SK-N-SH (cell line): ENCODE data around the gene FADS1. TPM values are rescaled to one million over a fixed set of nuclear protein-coding genes. Genes with fewer than 3 reads are reported as not detected.

Source experiments
- CTCF ChIA-PET: fragments of 300-600, 350-600 bp; formaldehyde crosslinking; extraction: SDS; loops from one replicate; lab custom pipeline; 2021; lab: Yijun Ruan, JAX
- POLR2A ChIA-PET: fragments of 350-600 bp; sonication (Branson Sonifier 250); formaldehyde crosslinking; extraction: SDS; loops from one replicate; lab custom pipeline; 2020; ENCODE audit warnings: antibody characterized with exemption, inconsistent platforms; lab: Yijun Ruan, JAX
- DNase-seq: peaks from one replicate; pipeline ENCODE4 v3.0.0; 2012
- H2AFZ ChIP-seq: fragments of 200-600 bp; sonication (generic); 2 replicates; pipeline ENCODE4 v1.8.1; 2016; ENCODE audit warnings: antibody characterized with exemption, mild to moderate bottlenecking, low read depth
- H3F3A ChIP-seq: fragments of 200-600 bp; sonication (generic); replicated peaks from 2 replicates; pipeline ENCODE3; 2016; ENCODE audit warnings: antibody characterized with exemption, mild to moderate bottlenecking; ENCODE audit not compliant: insufficient read depth
- H3K27ac ChIP-seq, 2 experiments: fragments of 200-500 bp in 1 of 2; fragments of 200-600 bp in 1 of 2; sonication (Bioruptor generic) in 1 of 2; sonication (generic), shearing (Covaris generic) in 1 of 2; 2 replicates each; pipeline versions ENCODE4 v1.5.1 to v1.6.1; 2014 to 2016; ENCODE audit warnings: low read depth in 2 of 2, inconsistent platforms in 1 of 2, low read length in 1 of 2, mild to moderate bottlenecking in 1 of 2, mixed read lengths in 1 of 2
- H3K27me3 ChIP-seq: fragments of 200-600 bp; sonication (generic), shearing (Covaris generic); 2 replicates; pipeline ENCODE4 v1.6.1; 2016; ENCODE audit warnings: mixed run types; ENCODE audit not compliant: insufficient read depth
- H3K36me3 ChIP-seq, 2 experiments: fragments of 200-500 bp in 1 of 2; fragments of 200-600 bp in 1 of 2; sonication (Bioruptor generic) in 1 of 2; sonication (generic) in 1 of 2; replicated peaks in 1 of 2; 2 replicates each; pipeline versions ENCODE3 to v1.5.1; 2014 to 2016; ENCODE audit warnings: low read length in 1 of 2, mild to moderate bottlenecking in 1 of 2; ENCODE audit not compliant: insufficient read depth in 2 of 2, control insufficient read depth in 1 of 2
- H3K4me1 ChIP-seq, 2 experiments: fragments of 200-500 bp in 1 of 2; fragments of 200-600 bp in 1 of 2; sonication (Bioruptor generic) in 1 of 2; sonication (generic), shearing (Covaris generic) in 1 of 2; 2 replicates each; pipeline versions ENCODE4 v1.5.1 to v1.6.1; 2014 to 2016; ENCODE audit warnings: low read depth in 1 of 2, low read length in 1 of 2, mixed run types in 1 of 2; ENCODE audit not compliant: insufficient read depth in 2 of 2, control insufficient read depth in 1 of 2
- H3K4me2 ChIP-seq: fragments of 200-600 bp; sonication (generic), shearing (Covaris generic); 2 replicates; pipeline ENCODE4 v1.6.1; 2017; ENCODE audit warnings: mixed run types
- H3K4me3 ChIP-seq, 2 experiments: fragments of 200-500 bp in 1 of 2; fragments of 200-600 bp in 1 of 2; sonication (Bioruptor generic) in 1 of 2; sonication (generic), shearing (Covaris generic) in 1 of 2; 2 replicates each; pipeline versions ENCODE4 v1.5.1 to v1.8.1; 2014 to 2016; ENCODE audit warnings: low read depth in 2 of 2, inconsistent platforms in 1 of 2, low read length in 1 of 2, mild to moderate bottlenecking in 1 of 2, mixed read lengths in 1 of 2, moderate library complexity in 1 of 2
- H3K79me2 ChIP-seq: fragments of 200-600 bp; sonication (generic); 2 replicates; pipeline ENCODE4 v1.8.1; 2017; ENCODE audit warnings: mild to moderate bottlenecking; ENCODE audit not compliant: insufficient read depth
- H3K9ac ChIP-seq: fragments of 200-600 bp; sonication (generic); 2 replicates; pipeline ENCODE4 v1.6.1; 2017; ENCODE audit warnings: mixed run types
- H3K9me2 ChIP-seq: fragments of 200-600 bp; sonication (generic); 2 replicates; pipeline ENCODE4 v1.6.1; 2017; ENCODE audit warnings: mixed run types
- H3K9me3 ChIP-seq: fragments of 200-600 bp; sonication (generic); 2 replicates; pipeline ENCODE4 v1.6.1; 2017; ENCODE audit warnings: mixed run types, mild to moderate bottlenecking, moderate library complexity
- H4K20me1 ChIP-seq: fragments of 200-600 bp; sonication (generic); 2 replicates; pipeline ENCODE4 v1.6.1; 2017; ENCODE audit warnings: mild to moderate bottlenecking, mixed run types; ENCODE audit not compliant: insufficient read depth
- EP300 ChIP-seq, 2 experiments: IDR thresholded peaks; 2 replicates each; pipeline versions ENCODE4 v1.4.0 to v1.6.1; 2012; ENCODE audit warnings: borderline replicate concordance in 1 of 2, low read depth in 1 of 2, low read length in 1 of 2
- FOSL2 ChIP-seq: IDR thresholded peaks from 2 replicates; pipeline ENCODE4 v1.4.0; 2012; ENCODE audit warnings: low read depth, mild to moderate bottlenecking, moderate library complexity, borderline replicate concordance
- MEF2A ChIP-seq: IDR thresholded peaks from 2 replicates; pipeline ENCODE4 v1.4.0; 2012; ENCODE audit warnings: low read depth, borderline replicate concordance
- TAF1 ChIP-seq: IDR thresholded peaks from 2 replicates; pipeline ENCODE4 v1.6.1; 2012; ENCODE audit warnings: low read depth, mild to moderate bottlenecking, low read length, moderate library complexity, borderline replicate concordance
- TCF12 ChIP-seq: IDR thresholded peaks from 2 replicates; pipeline ENCODE4 v1.4.0; 2012
- WGBS: methylation state at CpG from one replicate; pipeline ENCODE4 v1.1.6; 2017; ENCODE audit warnings: low lambda C conversion rate; 5-methylcytosine and 5-hydroxymethylcytosine counted together
- polyA plus RNA-seq, 3 experiments: library from polyadenylated mRNA; depleted of rRNA; stranded (reverse); fragments of >200 nt; gene quantifications; 2 replicates each; pipeline ENCODE4 v1.2.3, GENCODE V29; 2012
- TF ChIP-seq, protein P1 (sequence below): IDR thresholded peaks from 2 replicates; pipeline ENCODE4 v1.4.0; 2012; ENCODE audit warnings: low read depth, borderline replicate concordance
- TF ChIP-seq, protein P2 (sequence below): IDR thresholded peaks from 2 replicates; pipeline ENCODE4 v1.4.0; 2012; ENCODE audit warnings: low read depth, borderline replicate concordance
- TF ChIP-seq, protein P3 (sequence below): IDR thresholded peaks from 2 replicates; pipeline ENCODE4 v1.6.1; 2012; ENCODE audit warnings: mild to moderate bottlenecking, low read depth, low read length, moderate library complexity

FADS1 gene
- polyA plus RNA-seq, 1 of the 3 experiments (the other 2 are of a cell fraction) = 20.6 TPM

DNA sequence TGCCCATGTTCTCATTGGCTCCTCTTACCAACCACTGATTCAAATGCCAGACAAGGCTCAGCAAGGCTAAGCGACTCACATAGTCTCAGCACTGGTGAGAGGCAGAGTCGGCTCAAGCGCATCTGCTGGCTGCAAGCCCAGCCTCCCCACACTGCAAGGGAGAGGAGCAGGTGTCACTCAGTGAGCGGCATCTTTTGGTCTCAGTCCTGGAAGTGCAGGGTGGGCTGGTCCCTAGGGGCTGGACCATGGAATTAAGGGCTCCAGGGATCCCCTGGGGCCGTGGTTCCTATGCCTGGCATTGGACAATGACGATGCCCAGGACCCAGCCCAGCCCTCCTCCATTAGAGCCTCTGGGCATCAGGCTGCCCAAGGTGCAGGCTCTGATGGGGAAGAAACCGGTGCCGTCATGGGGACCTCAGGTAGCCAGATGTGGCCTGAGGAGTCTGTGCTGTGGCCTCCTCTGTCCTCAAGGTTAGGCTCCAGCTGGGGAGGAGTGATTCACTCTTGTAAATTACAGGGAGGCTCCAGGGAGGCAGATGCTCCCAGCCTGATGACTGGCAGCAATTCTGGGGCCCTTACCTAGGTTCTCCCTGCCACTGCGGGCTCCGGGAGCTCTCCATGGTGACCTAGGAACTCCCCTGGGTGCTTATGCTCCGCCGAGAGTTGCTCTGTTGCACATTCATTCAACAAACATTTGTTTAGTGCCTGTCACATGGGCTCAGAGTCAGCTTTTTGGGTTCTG lies 39.3 kb upstream of the FADS1 start:
- no peak for DNase-seq
- no peak overlapping the region for H2AFZ ChIP-seq
- no peaks in the 10 kb centered on the region for H4K20me1 ChIP-seq
- WGBS = 88% methylated on average over 8 of the region's 12 CpGs
- no peaks in the 10 kb centered on the region for H3K27me3 ChIP-seq
- ChIA-PET POLR2A (no interaction called here), CTCF (interaction anchor here (1.8 to 2.4 kb wide), 2 partner anchors 14 to 43 kb away, joined by 5 to 10 read pairs; no protein-coding TSS in a partner anchor)
- no peak overlapping the region for H3K9ac ChIP-seq
- no peak for TF ChIP-seq FOSL2
- TF ChIP-seq, protein P1, sequence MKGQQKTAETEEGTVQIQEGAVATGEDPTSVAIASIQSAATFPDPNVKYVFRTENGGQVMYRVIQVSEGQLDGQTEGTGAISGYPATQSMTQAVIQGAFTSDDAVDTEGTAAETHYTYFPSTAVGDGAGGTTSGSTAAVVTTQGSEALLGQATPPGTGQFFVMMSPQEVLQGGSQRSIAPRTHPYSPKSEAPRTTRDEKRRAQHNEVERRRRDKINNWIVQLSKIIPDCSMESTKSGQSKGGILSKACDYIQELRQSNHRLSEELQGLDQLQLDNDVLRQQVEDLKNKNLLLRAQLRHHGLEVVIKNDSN = no peak
- no peak for TF ChIP-seq EP300 (IDR thresholded peaks at IDR 0.05; ENCODE audit: borderline replicate concordance in 1 of 2, low read depth in 1 of 2, low read length in 1 of 2)
- TF ChIP-seq TAF1 = no peak
- TF ChIP-seq, protein P2, sequence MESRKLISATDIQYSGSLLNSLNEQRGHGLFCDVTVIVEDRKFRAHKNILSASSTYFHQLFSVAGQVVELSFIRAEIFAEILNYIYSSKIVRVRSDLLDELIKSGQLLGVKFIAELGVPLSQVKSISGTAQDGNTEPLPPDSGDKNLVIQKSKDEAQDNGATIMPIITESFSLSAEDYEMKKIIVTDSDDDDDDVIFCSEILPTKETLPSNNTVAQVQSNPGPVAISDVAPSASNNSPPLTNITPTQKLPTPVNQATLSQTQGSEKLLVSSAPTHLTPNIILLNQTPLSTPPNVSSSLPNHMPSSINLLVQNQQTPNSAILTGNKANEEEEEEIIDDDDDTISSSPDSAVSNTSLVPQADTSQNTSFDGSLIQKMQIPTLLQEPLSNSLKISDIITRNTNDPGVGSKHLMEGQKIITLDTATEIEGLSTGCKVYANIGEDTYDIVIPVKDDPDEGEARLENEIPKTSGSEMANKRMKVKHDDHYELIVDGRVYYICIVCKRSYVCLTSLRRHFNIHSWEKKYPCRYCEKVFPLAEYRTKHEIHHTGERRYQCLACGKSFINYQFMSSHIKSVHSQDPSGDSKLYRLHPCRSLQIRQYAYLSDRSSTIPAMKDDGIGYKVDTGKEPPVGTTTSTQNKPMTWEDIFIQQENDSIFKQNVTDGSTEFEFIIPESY = no peak
- TF ChIP-seq, protein P3, sequence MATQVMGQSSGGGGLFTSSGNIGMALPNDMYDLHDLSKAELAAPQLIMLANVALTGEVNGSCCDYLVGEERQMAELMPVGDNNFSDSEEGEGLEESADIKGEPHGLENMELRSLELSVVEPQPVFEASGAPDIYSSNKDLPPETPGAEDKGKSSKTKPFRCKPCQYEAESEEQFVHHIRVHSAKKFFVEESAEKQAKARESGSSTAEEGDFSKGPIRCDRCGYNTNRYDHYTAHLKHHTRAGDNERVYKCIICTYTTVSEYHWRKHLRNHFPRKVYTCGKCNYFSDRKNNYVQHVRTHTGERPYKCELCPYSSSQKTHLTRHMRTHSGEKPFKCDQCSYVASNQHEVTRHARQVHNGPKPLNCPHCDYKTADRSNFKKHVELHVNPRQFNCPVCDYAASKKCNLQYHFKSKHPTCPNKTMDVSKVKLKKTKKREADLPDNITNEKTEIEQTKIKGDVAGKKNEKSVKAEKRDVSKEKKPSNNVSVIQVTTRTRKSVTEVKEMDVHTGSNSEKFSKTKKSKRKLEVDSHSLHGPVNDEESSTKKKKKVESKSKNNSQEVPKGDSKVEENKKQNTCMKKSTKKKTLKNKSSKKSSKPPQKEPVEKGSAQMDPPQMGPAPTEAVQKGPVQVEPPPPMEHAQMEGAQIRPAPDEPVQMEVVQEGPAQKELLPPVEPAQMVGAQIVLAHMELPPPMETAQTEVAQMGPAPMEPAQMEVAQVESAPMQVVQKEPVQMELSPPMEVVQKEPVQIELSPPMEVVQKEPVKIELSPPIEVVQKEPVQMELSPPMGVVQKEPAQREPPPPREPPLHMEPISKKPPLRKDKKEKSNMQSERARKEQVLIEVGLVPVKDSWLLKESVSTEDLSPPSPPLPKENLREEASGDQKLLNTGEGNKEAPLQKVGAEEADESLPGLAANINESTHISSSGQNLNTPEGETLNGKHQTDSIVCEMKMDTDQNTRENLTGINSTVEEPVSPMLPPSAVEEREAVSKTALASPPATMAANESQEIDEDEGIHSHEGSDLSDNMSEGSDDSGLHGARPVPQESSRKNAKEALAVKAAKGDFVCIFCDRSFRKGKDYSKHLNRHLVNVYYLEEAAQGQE = 0 out of 2 replicates have a peak, but pooled peaks have one; percentile 44
- TF ChIP-seq TCF12 = no peak
- TF ChIP-seq MEF2A = no peak
- no peaks in the 10 kb centered on the region for H3F3A ChIP-seq
- no peaks in the 10 kb centered on the region for H3K9me3 ChIP-seq
- peaks cover 12 to 45% of the 10 kb centered on the region in 2 experiments for H3K36me3 ChIP-seq
- H3K4me2 ChIP-seq = no peak overlapping the region
- H3K9me2 ChIP-seq = no peaks in the 10 kb centered on the region
- H3K27ac ChIP-seq = no peak overlapping the region; a peak in 1 of 4 replicates
- no peak overlapping the region for H3K4me3 ChIP-seq
- H3K4me1 ChIP-seq = peaks cover 3 to 7% of the 10 kb centered on the region in 2 experiments; a peak in 2 of 4 replicates
- H3K79me2 ChIP-seq = no peaks in the 10 kb centered on the region
